Erythroblast (primary cell): ENCODE data around the gene VARS1.

Source experiments
- GATA1 ChIP-seq: IDR thresholded peaks from 2 replicates; pipeline ENCODE4 v1.6.1; 2011; ENCODE audit warnings: low read depth, mild to moderate bottlenecking, control low read depth, low read length, moderate library complexity
- POLR2A ChIP-seq: IDR thresholded peaks from 2 replicates; pipeline ENCODE4 v1.6.1; 2011; ENCODE audit warnings: mild to moderate bottlenecking, low read length

- TF ChIP-seq POLR2A: peak; percentile 13
- TF ChIP-seq GATA1: no peak
Measured at GRCh38 chr6:31836474-31837368, 41.2 kb upstream of the VARS1 start.
